Prostate gland (tissue), 2 donors: ENCODE results near the gene ADAMTS19. TPM values are rescaled to one million over a fixed set of nuclear protein-coding genes. Genes with fewer than 3 reads are reported as not detected.
"Not testable (repeated sequence)": the region's sequence is repeated elsewhere in the genome, so short reads cannot be mapped to it uniquely, and the experiment has no call there.

Source experiments
- DNase-seq: peaks from one replicate; pipeline ENCODE4 v3.0.0-alpha.2; 2019; ENCODE audit warnings: low spot score
- H3K27ac ChIP-seq, 2 donors: fragments of 200-600 bp; sonication (generic); 2 replicates each; pipeline ENCODE4 v1.5.1; 2017 to 2019
- H3K27me3 ChIP-seq: fragments of 200-600 bp; sonication (generic); replicated peaks from 2 replicates; pipeline ENCODE4 v1.5.1; 2019; ENCODE audit not compliant: insufficient read depth
- H3K36me3 ChIP-seq, 2 donors: fragments of 200-600 bp; sonication (generic); 1 replicate in 1 of 2; 2 replicates in 1 of 2; pipeline versions ENCODE4 v1.5.1 to v1.8.1; 2017 to 2019
- H3K4me1 ChIP-seq: fragments of 200-600 bp; sonication (generic); replicated peaks from 2 replicates; pipeline ENCODE4 v1.5.1; 2019
- H3K4me3 ChIP-seq, 2 donors: fragments of 200-600 bp; sonication (generic); 2 replicates each; pipeline ENCODE4 v1.5.1; 2017 to 2019
- H3K9me3 ChIP-seq: fragments of 200-600 bp; sonication (generic); 2 replicates; pipeline ENCODE4 v1.5.1; 2017
- CTCF ChIP-seq, 4 experiments: fragments of 200-600 bp in 2 of 4; fragments of 450-650 bp in 2 of 4; sonication (generic) in 2 of 4; IDR thresholded peaks; 1 replicate in 3 of 4; 2 replicates in 1 of 4; pipeline ENCODE4 v1.5.1; 2016 to 2019; ENCODE audit warnings: antibody characterized with exemption in 4 of 4, mild to moderate bottlenecking in 2 of 4, moderate library complexity in 2 of 4
- POLR2A ChIP-seq: fragments of 450-650 bp; IDR thresholded peaks from one replicate; pipeline ENCODE4 v1.6.1; 2016; ENCODE audit warnings: antibody characterized with exemption, mild to moderate bottlenecking
- POLR2AphosphoS5 ChIP-seq: sonication (generic); formaldehyde crosslinking; IDR thresholded peaks from one replicate; pipeline ENCODE4 v1.6.1; 2017; ENCODE audit warnings: antibody characterized with exemption
- WGBS: methylation state at CpG from one replicate; pipeline ENCODE4 v1.1.5; 2018; 5-methylcytosine and 5-hydroxymethylcytosine counted together
- intact Hi-C: fragments of 100-400 bp; cut with DNase I; formaldehyde crosslinking; loops from one replicate; pipeline ENCODE4 v1.14.2; 2022
- total RNA-seq, 2 donors: library from RNA; depleted of rRNA; stranded (reverse); fragments of >200 nt; gene quantifications; one replicate each; pipeline ENCODE4 v1.1.0, GENCODE V29; 2016

The ADAMTS19 gene
- total RNA-seq, 2 donors from 2014 or later, result 1.3 to 3.0 TPM

- no peak overlapping the region for H3K4me3 ChIP-seq
- no peaks in the 10 kb centered on the region for H3K36me3 ChIP-seq
- no peaks in the 10 kb centered on the region for H3K4me1 ChIP-seq
- intact Hi-C loops, result no loop called here
- no peak for DNase-seq
- H3K27me3 ChIP-seq, result no peaks in the 10 kb centered on the region
- H3K9me3 ChIP-seq, result no peaks in the 10 kb centered on the region
- TF ChIP-seq POLR2AphosphoS5, result no peak
- no peak for TF ChIP-seq POLR2A
- no peak for TF ChIP-seq CTCF (IDR thresholded peaks at IDR 0.05)
- H3K27ac ChIP-seq, result no peak overlapping the region
Measured at GRCh38 chr5:129425031-129425430, 35.1 kb upstream of the ADAMTS19 start.

- H3K27me3 ChIP-seq, result no peaks in the 10 kb centered on the region
- DNase-seq, result no peak
- no peak overlapping the region for H3K4me3 ChIP-seq
- 63% methylated on average over 1 of the region's 1 CpG for WGBS
- H3K27ac ChIP-seq, result no peak overlapping the region
- H3K9me3 ChIP-seq, result no peaks in the 10 kb centered on the region
- H3K4me1 ChIP-seq, result no peaks in the 10 kb centered on the region
- intact Hi-C loops, result no loop called here
- H3K36me3 ChIP-seq, result no peaks in the 10 kb centered on the region
- TF ChIP-seq POLR2AphosphoS5 (no peak), CTCF (IDR thresholded peaks at IDR 0.05) (no peak), POLR2A (no peak)
Measured at GRCh38 chr5:129426071-129426470, 34.0 kb upstream of the ADAMTS19 start.

DNA sequence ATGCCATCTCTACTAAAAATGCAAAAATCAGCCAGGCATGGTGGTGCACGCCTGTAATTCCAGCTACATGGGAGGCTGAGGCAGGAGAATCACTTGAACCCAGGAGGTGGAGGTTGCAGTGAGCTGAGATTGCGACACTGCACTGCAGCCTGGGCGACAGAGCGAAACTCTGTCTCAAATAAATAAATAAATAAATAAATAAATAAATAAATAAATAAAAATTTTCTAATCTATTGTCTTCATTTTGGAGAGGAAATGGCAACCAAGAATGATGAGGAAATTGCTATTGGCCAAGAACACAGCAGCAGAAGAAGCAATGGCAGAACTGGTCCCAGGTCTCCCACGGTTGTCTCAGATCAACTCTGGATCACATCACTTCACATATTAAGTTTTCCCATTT is 31.5 kb upstream of the ADAMTS19 start:
- intact Hi-C loops, H3K27ac ChIP-seq: not testable (repeated sequence)
- WGBS, result 93% methylated on average over 5 of the region's 5 CpGs

GRCh38 chr5:129431406-129431805 is 28.7 kb upstream of the ADAMTS19 start:
- Histone ChIP-seq H3K4me1 (no peaks in the 10 kb centered on the region), H3K4me3 (no peak overlapping the region), H3K36me3 (no peaks in the 10 kb centered on the region), H3K9me3 (no peaks in the 10 kb centered on the region), H3K27me3 (no peaks in the 10 kb centered on the region), H3K27ac (no peak overlapping the region)
- DNase-seq, result no peak
- intact Hi-C loops, result no loop called here
- TF ChIP-seq POLR2A (no peak), CTCF (IDR thresholded peaks at IDR 0.05) (no peak), POLR2AphosphoS5 (no peak)

More for the DNA sequence above, 31.5 kb upstream of the ADAMTS19 start:
- not testable (repeated sequence) for H3K9me3 ChIP-seq, H3K36me3 ChIP-seq, H3K4me1 ChIP-seq, DNase-seq, H3K4me3 ChIP-seq, H3K27me3 ChIP-seq

GRCh38 chr5:129438322-129438721 is 21.8 kb upstream of the ADAMTS19 start:
- no peak for DNase-seq
- H3K27me3 ChIP-seq, result no peaks in the 10 kb centered on the region
- H3K27ac ChIP-seq, result no peak overlapping the region
- WGBS, result 75% methylated on average over 3 of the region's 3 CpGs
- no peaks in the 10 kb centered on the region for H3K36me3 ChIP-seq
- no peaks in the 10 kb centered on the region for H3K9me3 ChIP-seq
- H3K4me1 ChIP-seq, result no peaks in the 10 kb centered on the region
- intact Hi-C loops, result no loop called here
- no peak for TF ChIP-seq CTCF (IDR thresholded peaks at IDR 0.05)
- no peak for TF ChIP-seq POLR2AphosphoS5
- TF ChIP-seq POLR2A, result no peak
- no peak overlapping the region for H3K4me3 ChIP-seq

- Histone ChIP-seq H3K4me3 (no peak overlapping the region), H3K27me3 (no peaks in the 10 kb centered on the region), H3K9me3 (no peaks in the 10 kb centered on the region), H3K4me1 (no peaks in the 10 kb centered on the region), H3K36me3 (no peaks in the 10 kb centered on the region), H3K27ac (no peak overlapping the region)
- 72% methylated on average over 6 of the region's 6 CpGs for WGBS
- no peak for DNase-seq
- TF ChIP-seq POLR2AphosphoS5 (no peak), POLR2A (no peak), CTCF (IDR thresholded peaks at IDR 0.05) (no peak)
- intact Hi-C loops, result no loop called here
Measured at GRCh38 chr5:129440424-129440823, 19.7 kb upstream of the ADAMTS19 start.
